Stimulated activated naive CD8-positive, alpha-beta T cell treated with anti-CD3 and anti-CD28 coated beads, Interleukin-15, Interleukin-2, amounts not matched to agents 100 ng/mL and 50 ng/mL, for 24 hours (primary cell): ENCODE data around the gene SPACA4.
"Not testable (repeated sequence)": the region's sequence is repeated elsewhere in the genome, so short reads cannot be mapped to it uniquely, and the experiment has no call there.

Source experiments
- H3K27ac Mint-ChIP-seq: one replicate; pipeline ENCODE4 v1.8.0; 2021; ENCODE audit warnings: mild to moderate bottlenecking, mixed read lengths
- H3K27me3 Mint-ChIP-seq: one replicate; pipeline ENCODE4 v1.8.0; 2021; ENCODE audit warnings: mixed read lengths
- H3K36me3 Mint-ChIP-seq: one replicate; pipeline ENCODE4 v1.8.0; 2021; ENCODE audit warnings: low read depth, mixed read lengths
- H3K4me1 Mint-ChIP-seq: one replicate; pipeline ENCODE4 v1.8.0; 2021; ENCODE audit warnings: low read depth, mixed read lengths
- H3K4me3 Mint-ChIP-seq: one replicate; pipeline ENCODE4 v1.8.0; 2021; ENCODE audit warnings: mild to moderate bottlenecking, mixed read lengths
- H3K9me3 Mint-ChIP-seq: one replicate; pipeline ENCODE4 v1.8.0; 2021; ENCODE audit warnings: mixed read lengths

The SPACA4 gene

GRCh38 chr19:48619692-48620585 is 13.4 kb downstream of the SPACA4 start:
- H3K27ac Mint-ChIP-seq = peak overlapping the region; percentile 100
- H3K36me3 Mint-ChIP-seq = peaks cover 68% of the 10 kb centered on the region
- no peaks in the 10 kb centered on the region for H3K9me3 Mint-ChIP-seq
- peaks cover 73% of the 10 kb centered on the region for H3K4me1 Mint-ChIP-seq
- H3K4me3 Mint-ChIP-seq = peak overlapping the region; percentile 97
- no peaks in the 10 kb centered on the region for H3K27me3 Mint-ChIP-seq

- H3K36me3 Mint-ChIP-seq = peaks cover 42% of the 10 kb centered on the region
- H3K4me1 Mint-ChIP-seq = peaks cover 63% of the 10 kb centered on the region
- H3K9me3 Mint-ChIP-seq = no peaks in the 10 kb centered on the region
- no peaks in the 10 kb centered on the region for H3K27me3 Mint-ChIP-seq
- peak overlapping the region; percentile 86 for H3K4me3 Mint-ChIP-seq
- peak overlapping the region; percentile 95 for H3K27ac Mint-ChIP-seq
Observed at GRCh38 chr19:48623556-48624066, 17.1 kb downstream of the SPACA4 start.

GRCh38 chr19:48624067-48624594 is 17.6 kb downstream of the SPACA4 start:
- Mint-ChIP-seq H3K9me3 (no peaks in the 10 kb centered on the region), H3K4me1 (peaks cover 61% of the 10 kb centered on the region), H3K36me3 (peaks cover 37% of the 10 kb centered on the region), H3K4me3 (peak overlapping the region; percentile 86), H3K27me3 (no peaks in the 10 kb centered on the region), H3K27ac (peak overlapping the region; percentile 95)

- Mint-ChIP-seq H3K9me3 (no peaks in the 10 kb centered on the region), H3K27ac (no peak overlapping the region), H3K4me3 (peak overlapping the region; percentile 86), H3K36me3 (peaks cover 30% of the 10 kb centered on the region), H3K27me3 (no peaks in the 10 kb centered on the region), H3K4me1 (peaks cover 55% of the 10 kb centered on the region)
Observed at GRCh38 chr19:48624791-48625723, 18.5 kb downstream of the SPACA4 start.

- H3K27me3 Mint-ChIP-seq = no peaks in the 10 kb centered on the region
- H3K4me1 Mint-ChIP-seq = peaks cover 58% of the 10 kb centered on the region
- no peak overlapping the region for H3K27ac Mint-ChIP-seq
- no peak overlapping the region for H3K4me3 Mint-ChIP-seq
- H3K9me3 Mint-ChIP-seq = no peaks in the 10 kb centered on the region
- H3K36me3 Mint-ChIP-seq = peaks cover 34% of the 10 kb centered on the region
Observed at GRCh38 chr19:48625891-48626327, 19.4 kb downstream of the SPACA4 start.

GRCh38 chr19:48627201-48627864 is 20.8 kb downstream of the SPACA4 start:
- no peak overlapping the region for H3K4me3 Mint-ChIP-seq
- peaks cover 26% of the 10 kb centered on the region for H3K36me3 Mint-ChIP-seq
- no peaks in the 10 kb centered on the region for H3K27me3 Mint-ChIP-seq
- no peaks in the 10 kb centered on the region for H3K9me3 Mint-ChIP-seq
- H3K4me1 Mint-ChIP-seq = peaks cover 55% of the 10 kb centered on the region
- peak overlapping the region; percentile 37 for H3K27ac Mint-ChIP-seq

- Mint-ChIP-seq H3K9me3 (no peaks in the 10 kb centered on the region), H3K36me3 (peaks cover 22% of the 10 kb centered on the region), H3K4me3 (no peak overlapping the region), H3K4me1 (peaks cover 56% of the 10 kb centered on the region), H3K27me3 (no peaks in the 10 kb centered on the region), H3K27ac (no peak overlapping the region)
Observed at GRCh38 chr19:48627865-48628314, 21.3 kb downstream of the SPACA4 start.

- Mint-ChIP-seq H3K27ac (no peak overlapping the region), H3K4me3 (no peak overlapping the region), H3K4me1 (peaks cover 58% of the 10 kb centered on the region), H3K9me3 (no peaks in the 10 kb centered on the region), H3K36me3 (peaks cover 16% of the 10 kb centered on the region), H3K27me3 (no peaks in the 10 kb centered on the region)
Observed at GRCh38 chr19:48628486-48629296, 22.1 kb downstream of the SPACA4 start.

- H3K9me3 Mint-ChIP-seq = no peaks in the 10 kb centered on the region
- H3K36me3 Mint-ChIP-seq = peaks cover 12% of the 10 kb centered on the region
- peaks cover 57% of the 10 kb centered on the region for H3K4me1 Mint-ChIP-seq
- no peak overlapping the region for H3K27ac Mint-ChIP-seq
- no peaks in the 10 kb centered on the region for H3K27me3 Mint-ChIP-seq
- no peak overlapping the region for H3K4me3 Mint-ChIP-seq
Observed at GRCh38 chr19:48629297-48629598, 22.7 kb downstream of the SPACA4 start.

- Mint-ChIP-seq H3K9me3 (no peaks in the 10 kb centered on the region), H3K27ac (no peak overlapping the region), H3K36me3 (peaks cover 12% of the 10 kb centered on the region), H3K4me3 (no peak overlapping the region), H3K27me3 (no peaks in the 10 kb centered on the region), H3K4me1 (peaks cover 57% of the 10 kb centered on the region)
Observed at GRCh38 chr19:48629599-48630295, 23.2 kb downstream of the SPACA4 start.

GRCh38 chr19:48630296-48631063 is 23.9 kb downstream of the SPACA4 start:
- no peak overlapping the region for H3K4me3 Mint-ChIP-seq
- peaks cover 56% of the 10 kb centered on the region for H3K4me1 Mint-ChIP-seq
- H3K36me3 Mint-ChIP-seq = peaks cover 7% of the 10 kb centered on the region
- no peak overlapping the region for H3K27ac Mint-ChIP-seq
- no peaks in the 10 kb centered on the region for H3K9me3 Mint-ChIP-seq
- no peaks in the 10 kb centered on the region for H3K27me3 Mint-ChIP-seq

GRCh38 chr19:48631225-48631624 is 24.7 kb downstream of the SPACA4 start:
- Mint-ChIP-seq H3K4me3 (no peak overlapping the region), H3K9me3 (no peaks in the 10 kb centered on the region), H3K4me1 (peaks cover 59% of the 10 kb centered on the region), H3K27ac (no peak overlapping the region), H3K27me3 (no peaks in the 10 kb centered on the region), H3K36me3 (peaks cover 6% of the 10 kb centered on the region)

- Mint-ChIP-seq H3K27ac (peak overlapping the region; percentile 77), H3K4me1 (peaks cover 55% of the 10 kb centered on the region)
- H3K36me3 Mint-ChIP-seq, H3K27me3 Mint-ChIP-seq, H3K9me3 Mint-ChIP-seq, H3K4me3 Mint-ChIP-seq: not testable (repeated sequence)
Observed at GRCh38 chr19:48632286-48632685, 25.7 kb downstream of the SPACA4 start.
